Liver (tissue), 9 donors: ENCODE measurements around the gene CD300C. TPM values are rescaled to one million over a fixed set of nuclear protein-coding genes. Genes with fewer than 3 reads are reported as not detected.

Experiments used
- DNase-seq: peaks from one replicate; pipeline ENCODE4 v3.0.0-alpha.2; 2017; ENCODE audit warnings: low spot score
- H3K27ac ChIP-seq, 2 donors: one replicate each; pipeline ENCODE4 v1.7.0; 2013; ENCODE audit warnings: inconsistent platforms in 2 of 2, low read length in 2 of 2, control low read depth in 1 of 2, low read depth in 1 of 2, mild to moderate bottlenecking in 1 of 2
- H3K27me3 ChIP-seq, 4 donors: one replicate each; pipeline versions ENCODE4 v1.6.1 to v1.7.0; 2013; ENCODE audit warnings: low read length in 3 of 4, inconsistent platforms in 1 of 4, mild to moderate bottlenecking in 1 of 4, moderate library complexity in 1 of 4; ENCODE audit not compliant: control insufficient read depth in 4 of 4, insufficient read depth in 4 of 4
- H3K36me3 ChIP-seq, 4 donors: one replicate each; pipeline versions ENCODE4 v1.6.1 to v1.7.0; 2013; ENCODE audit warnings: low read length in 3 of 4, mild to moderate bottlenecking in 3 of 4, low read depth in 1 of 4, moderate library complexity in 1 of 4; ENCODE audit not compliant: control insufficient read depth in 4 of 4, insufficient read depth in 3 of 4
- H3K4me1 ChIP-seq, 4 donors: one replicate each; pipeline versions ENCODE4 v1.6.1 to v1.7.0; 2013; ENCODE audit warnings: low read length in 3 of 4, mild to moderate bottlenecking in 3 of 4, moderate library complexity in 1 of 4; ENCODE audit not compliant: control insufficient read depth in 4 of 4, insufficient read depth in 4 of 4
- H3K4me3 ChIP-seq, 3 donors: one replicate each; pipeline versions ENCODE4 v1.6.1 to v1.7.0; 2013; ENCODE audit warnings: low read length in 3 of 3, control low read depth in 1 of 3, low read depth in 1 of 3, mild to moderate bottlenecking in 1 of 3
- H3K9ac ChIP-seq, 2 donors: one replicate each; pipeline ENCODE4 v1.7.0; 2013; ENCODE audit warnings: low read length in 2 of 2, mild to moderate bottlenecking in 2 of 2, moderate library complexity in 2 of 2, control low read depth in 1 of 2, low read depth in 1 of 2
- H3K9me3 ChIP-seq, 4 donors: one replicate each; pipeline versions ENCODE4 v1.6.1 to v1.7.0; 2013; ENCODE audit warnings: low read length in 3 of 4; ENCODE audit not compliant: control insufficient read depth in 4 of 4
- ATF3 ChIP-seq: IDR thresholded peaks from 2 replicates; pipeline ENCODE4 v1.6.1; 2016; ENCODE audit warnings: antibody characterized with exemption
- CTCF ChIP-seq: fragments of 150-350 bp; IDR thresholded peaks from 2 replicates; pipeline ENCODE4 v1.5.1; 2017; ENCODE audit warnings: improper control_type of control experiment, low read depth, low read length; ENCODE audit not compliant: missing input control
- EGR1 ChIP-seq, 2 donors: IDR thresholded peaks; 2 replicates each; pipeline ENCODE4 v1.6.1; 2016 to 2018; ENCODE audit warnings: antibody characterized with exemption in 2 of 2, low read depth in 2 of 2
- FOXA1 ChIP-seq: IDR thresholded peaks from 2 replicates; pipeline ENCODE4 v1.6.1; 2016; ENCODE audit warnings: antibody characterized with exemption
- FOXA2 ChIP-seq: IDR thresholded peaks from 2 replicates; pipeline ENCODE4 v1.6.1; 2016; ENCODE audit warnings: antibody characterized with exemption
- GABPA ChIP-seq, 2 donors: IDR thresholded peaks in 1 of 2; conservative IDR thresholded peaks in 1 of 2; 2 replicates each; pipeline ENCODE4 v1.6.1; 2016; ENCODE audit warnings: antibody characterized with exemption in 2 of 2, mild to moderate bottlenecking in 1 of 2, moderate library complexity in 1 of 2
- HNF4A ChIP-seq, 2 donors: conservative IDR thresholded peaks; 2 replicates each; pipeline ENCODE4 v1.6.1; 2016; ENCODE audit warnings: antibody characterized with exemption in 2 of 2, mild to moderate bottlenecking in 2 of 2
- HNF4G ChIP-seq: IDR thresholded peaks from 2 replicates; pipeline ENCODE4 v1.6.1; 2016; ENCODE audit warnings: antibody characterized with exemption
- JUND ChIP-seq, 2 donors: IDR thresholded peaks; 2 replicates each; pipeline ENCODE4 v1.6.1; 2016; ENCODE audit warnings: antibody characterized with exemption in 2 of 2
- MAX ChIP-seq: IDR thresholded peaks from 2 replicates; pipeline ENCODE4 v1.6.1; 2016; ENCODE audit warnings: antibody characterized with exemption
- NR2F2 ChIP-seq: IDR thresholded peaks from 2 replicates; pipeline ENCODE4 v1.6.1; 2016; ENCODE audit warnings: antibody characterized with exemption
- RAD21 ChIP-seq, 2 donors: IDR thresholded peaks; 2 replicates each; pipeline ENCODE4 v1.6.1; 2016; ENCODE audit warnings: antibody characterized with exemption in 2 of 2, mild to moderate bottlenecking in 2 of 2
- REST ChIP-seq: IDR thresholded peaks from 2 replicates; pipeline ENCODE4 v1.6.1; 2016; ENCODE audit warnings: antibody characterized with exemption, mild to moderate bottlenecking
- RXRA ChIP-seq, 2 donors: IDR thresholded peaks; 2 replicates each; pipeline ENCODE4 v1.6.1; 2017 to 2018; ENCODE audit warnings: antibody characterized with exemption in 2 of 2, mild to moderate bottlenecking in 1 of 2
- SP1 ChIP-seq: IDR thresholded peaks from 2 replicates; pipeline ENCODE4 v1.6.1; 2018; ENCODE audit warnings: antibody characterized with exemption, mild to moderate bottlenecking
- TAF1 ChIP-seq: conservative IDR thresholded peaks from 2 replicates; pipeline ENCODE4 v1.6.1; 2016; ENCODE audit warnings: antibody characterized with exemption, mild to moderate bottlenecking
- YY1 ChIP-seq: IDR thresholded peaks from 2 replicates; pipeline ENCODE4 v1.6.1; 2016; ENCODE audit warnings: antibody characterized with exemption, mild to moderate bottlenecking
- ZBTB33 ChIP-seq: IDR thresholded peaks from 2 replicates; pipeline ENCODE4 v1.6.1; 2016; ENCODE audit warnings: antibody characterized with exemption
- WGBS: extraction: QIAGEN DNeasy Blood & Tissue Kit; methylation state at CpG from one replicate; pipeline ENCODE4 v1.1.7; 2013; 5-methylcytosine and 5-hydroxymethylcytosine counted together
- polyA plus RNA-seq, 2 donors: library from polyadenylated mRNA; stranded (reverse) in 1 of 2; unstranded in 1 of 2; fragments of 200-250 nt in 1 of 2; fragments of >200 nt in 1 of 2; fragmentation: Nextera tagmentation in 1 of 2; extraction: Ambion mirVana in 1 of 2; gene quantifications; one replicate each; pipeline versions ENCODE4 v1.2.1 to v1.2.3, GENCODE V29; 2013 to 2015
- total RNA-seq, 2 donors: library from RNA; depleted of rRNA; stranded (reverse); fragments of >200 nt; gene quantifications; one replicate each; pipeline ENCODE4 v1.2.3, GENCODE V29; 2014
- donor health status: healthy.
- donor health status: healthy.
- donor health status: healthy.
- donor health status: healthy.
- donor health status: healthy.

CD300C gene
- total and polyA plus RNA-seq, 4 donors = 0.17 to 1.5 (median 1.0) TPM

- Histone ChIP-seq H3K4me1 (peaks cover 0 to 4% (median 0%) of the 10 kb centered on the region in 4 donors), H3K9ac (no peak overlapping the region), H3K27me3 (no peaks in the 10 kb centered on the region), H3K9me3 (no peaks in the 10 kb centered on the region), H3K36me3 (no peaks in the 10 kb centered on the region), H3K4me3 (no peak overlapping the region), H3K27ac (peak overlapping the region in 1 of 2 donors; percentile 4)
- 82% methylated on average over 16 of the region's 16 CpGs for WGBS
- DNase-seq = no peak
- TF ChIP-seq HNF4G = no peak
- no peak for TF ChIP-seq JUND (IDR thresholded peaks at IDR 0.05)
- no peak for TF ChIP-seq MAX
- TF ChIP-seq RXRA (IDR thresholded peaks at IDR 0.05) = no peak
- TF ChIP-seq EGR1 (IDR thresholded peaks at IDR 0.05; ENCODE audit: low read depth in 2 of 2) = no peak
- no peak for TF ChIP-seq FOXA2
- TF ChIP-seq REST = no peak
- TF ChIP-seq ATF3 = no peak
- no peak for TF ChIP-seq SP1
- no peak for TF ChIP-seq TAF1
- no peak for TF ChIP-seq RAD21 (IDR thresholded peaks at IDR 0.05)
- TF ChIP-seq NR2F2 = no peak
- no peak for TF ChIP-seq ZBTB33
- no peak for TF ChIP-seq HNF4A (conservative IDR thresholded peaks at IDR 0.05)
- no peak for TF ChIP-seq GABPA (IDR thresholded peaks at IDR 0.05 in 1 of 2, conservative IDR thresholded peaks at IDR 0.05 in 1 of 2)
- TF ChIP-seq YY1 = no peak
- no peak for TF ChIP-seq CTCF
- no peak for TF ChIP-seq FOXA1
Observed at GRCh38 chr17:74544991-74545842, 698 bp downstream of the CD300C start.
